Adrenal gland (tissue), 5 donors: ENCODE measurements around the gene CCR7.

Experiments used
- POLR2A ChIP-seq, 2 donors: fragments of 450-650 bp; IDR thresholded peaks; one replicate each; pipeline ENCODE4 v1.6.1; 2017; ENCODE audit warnings: antibody characterized with exemption in 2 of 2, mild to moderate bottlenecking in 2 of 2, moderate library complexity in 1 of 2
- TF ChIP-seq, protein P1 (sequence below), 6 experiments: fragments of 450-650 bp in 4 of 6; fragments of 200-600 bp in 2 of 6; sonication (generic) in 1 of 6; IDR thresholded peaks; 1 replicate in 5 of 6; 2 replicates in 1 of 6; pipeline versions ENCODE4 v1.5.1 to v1.8.0; 2016 to 2021; ENCODE audit warnings: antibody characterized with exemption in 6 of 6, mild to moderate bottlenecking in 2 of 6, moderate library complexity in 1 of 6
- donor health status: DM: no; HTN: no; CAD: no.

GRCh38 chr17:40535438-40535837, 29.8 kb downstream of the CCR7 start:
- TF ChIP-seq POLR2A (IDR thresholded peaks at IDR 0.05): no peak
- TF ChIP-seq, protein P1, sequence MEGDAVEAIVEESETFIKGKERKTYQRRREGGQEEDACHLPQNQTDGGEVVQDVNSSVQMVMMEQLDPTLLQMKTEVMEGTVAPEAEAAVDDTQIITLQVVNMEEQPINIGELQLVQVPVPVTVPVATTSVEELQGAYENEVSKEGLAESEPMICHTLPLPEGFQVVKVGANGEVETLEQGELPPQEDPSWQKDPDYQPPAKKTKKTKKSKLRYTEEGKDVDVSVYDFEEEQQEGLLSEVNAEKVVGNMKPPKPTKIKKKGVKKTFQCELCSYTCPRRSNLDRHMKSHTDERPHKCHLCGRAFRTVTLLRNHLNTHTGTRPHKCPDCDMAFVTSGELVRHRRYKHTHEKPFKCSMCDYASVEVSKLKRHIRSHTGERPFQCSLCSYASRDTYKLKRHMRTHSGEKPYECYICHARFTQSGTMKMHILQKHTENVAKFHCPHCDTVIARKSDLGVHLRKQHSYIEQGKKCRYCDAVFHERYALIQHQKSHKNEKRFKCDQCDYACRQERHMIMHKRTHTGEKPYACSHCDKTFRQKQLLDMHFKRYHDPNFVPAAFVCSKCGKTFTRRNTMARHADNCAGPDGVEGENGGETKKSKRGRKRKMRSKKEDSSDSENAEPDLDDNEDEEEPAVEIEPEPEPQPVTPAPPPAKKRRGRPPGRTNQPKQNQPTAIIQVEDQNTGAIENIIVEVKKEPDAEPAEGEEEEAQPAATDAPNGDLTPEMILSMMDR (IDR thresholded peaks at IDR 0.05): no peak
